Heart right ventricle (tissue), 16 donors: ENCODE results near the gene HSF2. TPM values are rescaled to one million over a fixed set of nuclear protein-coding genes. Genes with fewer than 3 reads are reported as not detected.

Experiments used
- ATAC-seq, 8 donors: fragments of 200-7000 bp; cut with Tn5 transposase; one replicate each; pipeline ENCODE4 v1.9.1; 2020; ENCODE audit warnings: mild to moderate bottlenecking in 8 of 8, moderate library complexity in 8 of 8, moderate number of reproducible peaks in 1 of 8
- DNase-seq, 2 donors: peaks; one replicate each; pipeline ENCODE4 v3.0.0-alpha.2; 2020
- H3K27ac ChIP-seq, 10 donors: fragments of 200-600 bp; sonication (generic) in 2 of 10; one replicate each; pipeline versions ENCODE4 v1.5.0 to v1.8.0; 2020 to 2022; ENCODE audit warnings: mild to moderate bottlenecking in 3 of 10
- H3K27me3 ChIP-seq, 7 donors: fragments of 200-600 bp; one replicate each; pipeline ENCODE4 v1.8.0; 2021 to 2022; ENCODE audit warnings: mild to moderate bottlenecking in 2 of 7
- H3K36me3 ChIP-seq, 9 donors: fragments of 200-600 bp; sonication (generic) in 1 of 9; one replicate each; pipeline versions ENCODE4 v1.5.0 to v1.8.0; 2020 to 2022; ENCODE audit warnings: mild to moderate bottlenecking in 2 of 9
- H3K4me1 ChIP-seq, 9 donors: fragments of 200-600 bp; sonication (generic) in 1 of 9; one replicate each; pipeline versions ENCODE4 v1.5.0 to v1.8.0; 2020 to 2022; ENCODE audit warnings: mild to moderate bottlenecking in 4 of 9
- H3K4me3 ChIP-seq, 10 donors: fragments of 200-600 bp; sonication (generic) in 2 of 10; one replicate each; pipeline versions ENCODE4 v1.5.0 to v1.8.0; 2020 to 2022; ENCODE audit warnings: mild to moderate bottlenecking in 7 of 10, moderate library complexity in 2 of 10
- H3K9me3 ChIP-seq, 11 donors: fragments of 200-600 bp in 10 of 11; sonication (generic) in 2 of 11; one replicate each; pipeline versions ENCODE4 v1.5.0 to v1.8.0; 2013 to 2022; ENCODE audit warnings: mild to moderate bottlenecking in 2 of 11, control low read depth in 1 of 11, moderate library complexity in 1 of 11
- WGBS, 2 donors: extraction: QIAGEN DNeasy Blood & Tissue Kit; methylation state at CpG; one replicate each; pipeline ENCODE4 v1.1.7; 2013; ENCODE audit warnings: inconsistent platforms in 1 of 2; 5-methylcytosine and 5-hydroxymethylcytosine counted together
- intact Hi-C, 10 donors: fragments of 100-400 bp; cut with DNase I; formaldehyde crosslinking; loops; one replicate each; pipeline versions ENCODE4 v1.11.1 to v1.14.2; 2022
- polyA plus RNA-seq, 2 donors: library from polyadenylated mRNA; stranded (reverse); fragments of 200-250 nt; gene quantifications; one replicate each; pipeline ENCODE4 v1.2.3, GENCODE V29; 2013
- total RNA-seq, 10 donors: library from RNA; stranded (reverse); fragmentation: NEBNext Ultra II Directional in 3 of 10; extraction: Animal tissue kit (Norgen Biotek cat#: 25700) in 3 of 10; gene quantifications; one replicate each; pipeline versions ENCODE4 v1.2.1 to v1.2.4, GENCODE V29; 2021 to 2023
- TF ChIP-seq, protein P1 (sequence below), 9 donors: fragments of 200-600 bp; sonication (generic) in 2 of 9; IDR thresholded peaks; one replicate each; pipeline versions ENCODE4 v1.5.0 to v1.8.0; 2021 to 2022; ENCODE audit warnings: antibody characterized with exemption in 9 of 9, mild to moderate bottlenecking in 5 of 9, moderate library complexity in 1 of 9
- donor health status: Arrhythmogenic right ventricular cardiomyopathy.
- donor health status: ischemic (EF 13 %, LVEDD 7.1; RV severe dilation, severe dysfunction).
- donor health status: healthy with polysubstance abuse.
- donor health status: DM: no; HTN: yes; CAD: no.
- donor health status: DM: no; HTN: no; CAD: no.
- donor health status: ischemic (EF 25% LVEDD 6.9; RV normal size, moderate dysfunction).
- donor health status: ischemic (EF 25% LVEDD 5.7; RV mildly dilated, moderate dysfunction).
- donor health status: healthy.
- donor health status: DM: yes; HTN: yes; CAD: no.
- donor health status: Ischemic cardiomyopathy.
- donor health status: ischemic (EF 35%, LVEDD 5.7; RV mildly dilated, moderate dysfunction).
- donor health status: nonischemic (EF 11% LVEDD 7.7; RV severe dilation, severe dysfunction).
- donor health status: DM: yes; HTN: yes; CAD: no.
- donor health status: PGD.
- donor health status: ischemic (EF 29% LVEDD 5.4; RV normal size, mild dysfunction).
- donor health status: nonischemic (EF 23%, LVEDD 6.1; RV moderate dilation, normal function).

The HSF2 gene
- total and polyA plus RNA-seq, 12 donors = 13.8 to 28.7 (median 23.1) TPM

DNA sequence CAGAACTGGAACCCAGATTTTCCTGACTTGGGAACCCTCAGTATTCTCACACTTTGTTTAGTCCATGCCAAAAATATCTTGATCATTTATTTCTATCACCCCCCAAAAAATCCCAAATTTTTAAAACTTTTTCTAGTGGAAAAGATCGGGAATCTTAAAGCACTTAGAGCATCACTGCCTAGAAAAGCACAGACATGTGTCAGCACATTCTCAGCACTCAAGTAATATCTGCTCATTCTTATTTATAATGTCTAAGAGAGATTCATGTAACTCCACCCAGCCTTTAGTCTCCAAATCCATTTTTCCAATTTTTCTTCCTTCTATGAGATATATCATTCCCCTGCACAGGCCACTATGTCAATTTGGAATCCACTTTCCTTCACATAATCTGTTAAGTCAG, 29.9 kb upstream of the HSF2 start:
- H3K27ac ChIP-seq = no peak overlapping the region
- DNase-seq = no peak
- TF ChIP-seq, protein P1, sequence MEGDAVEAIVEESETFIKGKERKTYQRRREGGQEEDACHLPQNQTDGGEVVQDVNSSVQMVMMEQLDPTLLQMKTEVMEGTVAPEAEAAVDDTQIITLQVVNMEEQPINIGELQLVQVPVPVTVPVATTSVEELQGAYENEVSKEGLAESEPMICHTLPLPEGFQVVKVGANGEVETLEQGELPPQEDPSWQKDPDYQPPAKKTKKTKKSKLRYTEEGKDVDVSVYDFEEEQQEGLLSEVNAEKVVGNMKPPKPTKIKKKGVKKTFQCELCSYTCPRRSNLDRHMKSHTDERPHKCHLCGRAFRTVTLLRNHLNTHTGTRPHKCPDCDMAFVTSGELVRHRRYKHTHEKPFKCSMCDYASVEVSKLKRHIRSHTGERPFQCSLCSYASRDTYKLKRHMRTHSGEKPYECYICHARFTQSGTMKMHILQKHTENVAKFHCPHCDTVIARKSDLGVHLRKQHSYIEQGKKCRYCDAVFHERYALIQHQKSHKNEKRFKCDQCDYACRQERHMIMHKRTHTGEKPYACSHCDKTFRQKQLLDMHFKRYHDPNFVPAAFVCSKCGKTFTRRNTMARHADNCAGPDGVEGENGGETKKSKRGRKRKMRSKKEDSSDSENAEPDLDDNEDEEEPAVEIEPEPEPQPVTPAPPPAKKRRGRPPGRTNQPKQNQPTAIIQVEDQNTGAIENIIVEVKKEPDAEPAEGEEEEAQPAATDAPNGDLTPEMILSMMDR (IDR thresholded peaks at IDR 0.05) = no peak
- H3K4me3 ChIP-seq = no peak overlapping the region
- peaks cover 0 to 7% (median 0%) of the 10 kb centered on the region in 7 donors for H3K27me3 ChIP-seq
- no peaks in the 10 kb centered on the region for H3K4me1 ChIP-seq
- H3K36me3 ChIP-seq = no peaks in the 10 kb centered on the region
- WGBS, 2 donors = 75 to 79% methylated on average over 1 of the region's 1 CpG
- ATAC-seq = no peak
- no peaks in the 10 kb centered on the region for H3K9me3 ChIP-seq
- intact Hi-C loops = loop anchor here in 1 of 10 donors (10.0 kb wide), 1 partner anchor 1305 kb away; no protein-coding TSS in a partner anchor

DNA sequence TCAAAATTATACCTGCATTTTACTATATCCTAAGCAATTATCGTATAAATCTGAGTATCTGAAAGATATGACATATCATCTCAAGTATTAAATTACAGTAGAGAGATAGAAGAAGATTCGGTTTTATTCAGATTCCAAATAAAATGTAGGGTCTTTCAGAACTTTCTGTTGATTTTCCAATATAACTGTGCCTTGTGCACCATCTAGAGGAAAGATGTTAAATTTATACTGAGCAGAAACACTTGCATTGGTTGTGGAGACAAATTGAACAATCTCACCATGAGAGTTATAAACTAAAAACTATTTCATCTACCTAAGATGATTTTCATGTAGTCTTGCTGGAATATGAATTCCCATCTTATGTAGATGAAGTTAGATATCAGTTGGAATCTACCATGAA, 26.8 kb upstream of the HSF2 start:
- no peaks in the 10 kb centered on the region for H3K4me1 ChIP-seq
- intact Hi-C loops = loop anchor here in 1 of 10 donors (10.0 kb wide), 1 partner anchor 948 kb away; no protein-coding TSS in a partner anchor
- no peak overlapping the region for H3K27ac ChIP-seq
- TF ChIP-seq, protein P1 (IDR thresholded peaks at IDR 0.05) = peak in 6 of 9 donors; percentile 24 to 52 (median 44)
- H3K9me3 ChIP-seq = no peaks in the 10 kb centered on the region
- DNase-seq = no peak
- no peak overlapping the region for H3K4me3 ChIP-seq
- ATAC-seq = no peak
- no peaks in the 10 kb centered on the region for H3K36me3 ChIP-seq
- WGBS, 2 donors = 21 to 37% methylated on average over 2 of the region's 2 CpGs
- peaks cover 0 to 7% (median 0%) of the 10 kb centered on the region in 7 donors for H3K27me3 ChIP-seq

DNA sequence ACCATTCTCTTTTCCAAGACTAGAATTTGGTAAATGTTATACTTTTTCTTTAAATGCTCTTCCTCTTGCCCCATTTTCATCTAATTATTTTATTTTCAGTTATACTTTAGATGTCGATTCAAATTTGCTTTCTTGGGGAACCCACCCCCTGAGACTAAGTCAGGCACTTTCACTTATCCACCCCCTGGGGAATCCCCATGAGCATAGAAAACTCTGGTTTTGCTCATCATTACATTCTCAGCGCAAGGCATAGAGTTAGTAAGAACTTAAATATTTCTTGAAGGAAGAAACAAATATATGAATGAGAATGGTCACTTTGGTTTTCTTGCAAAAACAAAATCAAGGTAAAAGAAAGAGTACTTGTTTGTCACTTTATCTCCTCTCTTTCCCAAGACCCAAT, 25.1 kb upstream of the HSF2 start:
- H3K4me1 ChIP-seq = no peaks in the 10 kb centered on the region
- H3K27me3 ChIP-seq = peaks cover 0 to 7% (median 0%) of the 10 kb centered on the region in 7 donors
- H3K36me3 ChIP-seq = no peaks in the 10 kb centered on the region
- 90% methylated on average over 2 of the region's 2 CpGs for WGBS, 2 donors
- H3K27ac ChIP-seq = no peak overlapping the region
- TF ChIP-seq, protein P1 (IDR thresholded peaks at IDR 0.05) = no peak
- no peak overlapping the region for H3K4me3 ChIP-seq
- peaks cover 0 to 4% (median 0%) of the 10 kb centered on the region in 11 donors for H3K9me3 ChIP-seq
- no peak for DNase-seq
- intact Hi-C loops = loop anchor here in 1 of 10 donors (10.0 kb wide), 1 partner anchor 950 kb away; no protein-coding TSS in a partner anchor
- ATAC-seq = no peak

DNA sequence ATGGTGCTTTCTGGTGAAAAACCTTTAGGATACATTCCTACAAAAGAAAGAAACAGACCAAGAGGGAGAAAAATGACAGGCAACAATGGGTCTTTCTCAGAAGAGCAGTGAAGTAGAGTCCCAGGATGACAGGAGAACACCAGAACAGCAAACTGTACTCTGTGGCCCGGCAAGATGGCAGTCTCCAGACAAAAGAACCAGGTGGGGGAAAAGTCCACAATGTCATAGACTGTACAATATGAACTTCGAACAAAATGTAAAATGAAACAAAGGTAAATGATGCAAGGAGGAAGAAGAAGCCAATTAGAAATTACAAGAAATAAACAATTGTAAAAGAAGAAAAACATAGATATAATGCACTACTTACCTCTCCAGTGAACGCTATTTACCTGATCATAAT, 23.2 kb upstream of the HSF2 start:
- H3K36me3 ChIP-seq = no peaks in the 10 kb centered on the region
- no peak overlapping the region for H3K27ac ChIP-seq
- intact Hi-C loops = loop anchor here in 1 of 10 donors (10.0 kb wide), 1 partner anchor 951 kb away; no protein-coding TSS in a partner anchor
- peaks cover 0 to 4% (median 0%) of the 10 kb centered on the region in 11 donors for H3K9me3 ChIP-seq
- H3K4me1 ChIP-seq = no peaks in the 10 kb centered on the region
- WGBS, 2 donors = 67 to 77% methylated on average over 3 of the region's 3 CpGs
- DNase-seq = no peak
- TF ChIP-seq, protein P1 (IDR thresholded peaks at IDR 0.05) = no peak
- H3K27me3 ChIP-seq = peaks cover 0 to 5% (median 0%) of the 10 kb centered on the region in 7 donors
- H3K4me3 ChIP-seq = no peak overlapping the region
- no peak for ATAC-seq
